Retinal pigment epithelial cell (primary cell): ENCODE results near the gene ZDHHC1.

Experiments
- DNase-seq: peaks from one replicate; pipeline ENCODE4 v3.0.0-alpha.2; 2010; ENCODE audit warnings: low read depth
- H3K4me3 ChIP-seq: 2 replicates; pipeline ENCODE4 v1.5.1; 2011; ENCODE audit warnings: mild to moderate bottlenecking, low read length, control low read depth, moderate library complexity
- TF ChIP-seq, protein P1 (sequence below): conservative IDR thresholded peaks from 2 replicates; pipeline ENCODE4 v1.5.1; 2011; ENCODE audit warnings: low read depth, low read length, control low read depth, inconsistent platforms

Gene ZDHHC1

DNA sequence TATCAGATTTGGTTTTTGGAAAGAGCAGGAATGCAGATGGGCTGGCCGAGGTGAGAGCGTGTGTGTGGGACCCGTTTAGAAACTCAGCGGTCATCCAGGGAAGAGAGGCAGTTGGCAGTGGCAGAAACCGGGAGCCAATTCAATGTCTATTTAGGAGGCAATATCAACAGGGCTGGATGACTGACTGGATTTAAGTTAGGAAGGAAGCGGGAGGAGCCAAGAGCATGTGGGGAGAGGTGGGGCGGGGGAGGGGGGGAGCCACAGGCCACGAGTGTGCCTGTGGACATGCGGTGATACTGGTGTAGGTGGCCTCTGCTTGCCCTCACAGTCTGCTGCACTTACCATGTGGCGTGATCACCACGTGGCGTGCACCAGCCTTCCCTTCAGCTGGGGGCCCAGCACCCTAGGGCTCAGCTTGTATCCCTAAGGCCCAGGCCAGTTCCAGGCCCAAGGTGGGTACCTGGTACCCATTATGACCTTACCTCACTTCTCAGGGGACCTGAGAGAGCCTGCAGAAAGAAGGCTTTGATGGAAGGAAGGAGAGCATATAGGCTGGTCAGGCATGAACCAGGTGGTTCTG, 12.2 kb downstream of the ZDHHC1 start:
- TF ChIP-seq, protein P1, sequence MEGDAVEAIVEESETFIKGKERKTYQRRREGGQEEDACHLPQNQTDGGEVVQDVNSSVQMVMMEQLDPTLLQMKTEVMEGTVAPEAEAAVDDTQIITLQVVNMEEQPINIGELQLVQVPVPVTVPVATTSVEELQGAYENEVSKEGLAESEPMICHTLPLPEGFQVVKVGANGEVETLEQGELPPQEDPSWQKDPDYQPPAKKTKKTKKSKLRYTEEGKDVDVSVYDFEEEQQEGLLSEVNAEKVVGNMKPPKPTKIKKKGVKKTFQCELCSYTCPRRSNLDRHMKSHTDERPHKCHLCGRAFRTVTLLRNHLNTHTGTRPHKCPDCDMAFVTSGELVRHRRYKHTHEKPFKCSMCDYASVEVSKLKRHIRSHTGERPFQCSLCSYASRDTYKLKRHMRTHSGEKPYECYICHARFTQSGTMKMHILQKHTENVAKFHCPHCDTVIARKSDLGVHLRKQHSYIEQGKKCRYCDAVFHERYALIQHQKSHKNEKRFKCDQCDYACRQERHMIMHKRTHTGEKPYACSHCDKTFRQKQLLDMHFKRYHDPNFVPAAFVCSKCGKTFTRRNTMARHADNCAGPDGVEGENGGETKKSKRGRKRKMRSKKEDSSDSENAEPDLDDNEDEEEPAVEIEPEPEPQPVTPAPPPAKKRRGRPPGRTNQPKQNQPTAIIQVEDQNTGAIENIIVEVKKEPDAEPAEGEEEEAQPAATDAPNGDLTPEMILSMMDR, result no peak
- no peak overlapping the region for H3K4me3 ChIP-seq
- DNase-seq, result no peak

DNA sequence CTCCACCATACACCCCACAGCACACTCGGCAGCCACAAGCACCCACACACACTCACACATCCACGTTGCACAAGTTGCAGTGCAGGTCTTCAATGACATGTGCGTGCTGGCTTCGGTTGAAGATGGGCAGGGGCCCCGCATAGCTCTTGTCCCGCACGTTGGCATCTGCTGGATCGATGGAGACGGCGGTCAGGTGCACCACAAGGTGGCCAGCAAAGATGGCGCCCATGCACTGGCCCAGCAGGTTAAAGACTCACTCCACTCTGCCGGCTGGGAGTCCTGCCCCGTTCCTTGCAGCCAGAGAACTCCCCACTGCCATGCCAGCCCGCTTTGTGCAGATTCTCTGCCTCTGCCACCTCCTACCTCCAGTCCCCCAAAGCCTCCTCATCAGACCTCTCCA, 15.4 kb downstream of the ZDHHC1 start:
- TF ChIP-seq, protein P1, result no peak
- H3K4me3 ChIP-seq, result no peak overlapping the region
- no peak for DNase-seq

DNA sequence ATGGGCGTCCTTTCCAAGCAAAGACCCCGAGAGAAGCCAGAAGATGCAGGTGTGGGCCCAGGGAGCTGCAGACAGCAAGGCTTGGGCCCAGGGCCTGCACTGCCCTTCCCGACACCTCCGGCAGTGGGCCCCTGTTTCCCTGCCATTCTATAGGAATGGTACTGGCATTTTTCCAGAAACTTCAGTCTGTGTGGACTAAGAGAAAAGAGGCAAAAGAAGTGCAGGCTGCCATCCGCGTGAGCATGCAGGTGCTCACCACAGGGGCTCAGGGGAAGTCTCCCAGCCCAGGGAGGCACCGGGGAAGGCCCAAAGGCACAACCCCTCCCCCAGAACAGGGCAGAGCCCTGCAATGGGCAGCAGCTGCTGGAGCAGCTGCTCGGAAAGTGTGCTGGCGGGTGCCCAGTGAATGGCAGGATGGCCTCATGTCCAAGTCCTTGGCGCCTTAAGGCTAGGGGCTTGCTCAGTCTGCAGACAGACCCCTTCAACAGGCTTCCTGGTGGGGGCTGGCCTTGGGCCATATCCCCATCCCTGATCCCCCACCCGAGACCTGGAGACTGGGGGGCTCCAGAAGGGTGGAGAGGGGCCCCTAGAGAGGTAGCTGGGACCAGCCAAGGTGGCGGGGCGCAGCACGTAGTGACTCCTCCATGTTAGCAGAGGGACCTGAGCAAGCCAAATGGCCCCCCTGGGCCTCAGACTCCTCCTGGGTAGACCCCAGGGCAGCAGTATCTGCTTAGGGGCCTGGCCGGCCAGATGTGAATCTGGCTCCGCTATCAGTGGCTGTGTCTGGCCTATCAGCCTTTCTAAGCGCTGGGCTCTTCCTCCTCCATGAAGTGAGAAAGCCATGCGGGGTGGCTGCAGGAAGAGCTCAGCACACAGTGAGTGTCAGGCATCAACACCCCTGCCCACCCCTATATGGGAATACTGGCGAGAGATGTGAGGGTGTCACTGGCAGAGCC, 16.2 kb downstream of the ZDHHC1 start:
- no peak for DNase-seq
- TF ChIP-seq, protein P1, result no peak
- no peak overlapping the region for H3K4me3 ChIP-seq

DNA sequence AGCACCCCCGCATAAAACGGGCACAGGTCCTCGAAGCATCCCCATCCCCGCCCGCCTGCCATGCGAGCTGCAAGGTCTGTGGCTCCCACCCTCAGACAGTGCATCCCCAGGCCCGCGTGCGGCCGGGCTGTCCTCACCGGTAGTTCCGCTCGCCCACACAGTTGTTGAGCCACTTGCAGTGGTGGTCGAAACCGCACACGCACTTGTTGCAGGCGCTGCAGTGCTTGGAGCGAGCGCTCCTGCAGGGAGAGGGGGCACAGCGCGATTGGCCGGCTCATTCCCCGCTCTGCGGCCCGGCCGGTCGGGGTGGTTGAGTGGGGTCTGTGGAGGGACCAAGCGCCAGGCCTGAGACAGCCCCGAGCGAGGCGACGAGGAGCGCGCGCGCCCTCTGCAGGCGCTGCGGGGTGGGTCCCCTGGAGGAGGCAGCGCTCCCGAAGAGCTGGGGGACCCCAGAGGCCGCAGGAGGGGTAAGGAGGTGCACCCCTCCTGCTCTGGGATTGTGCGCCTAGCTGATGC, 17.0 kb downstream of the ZDHHC1 start:
- DNase-seq, result no peak
- H3K4me3 ChIP-seq, result no peak overlapping the region
- TF ChIP-seq, protein P1, result peak; percentile 79

DNA sequence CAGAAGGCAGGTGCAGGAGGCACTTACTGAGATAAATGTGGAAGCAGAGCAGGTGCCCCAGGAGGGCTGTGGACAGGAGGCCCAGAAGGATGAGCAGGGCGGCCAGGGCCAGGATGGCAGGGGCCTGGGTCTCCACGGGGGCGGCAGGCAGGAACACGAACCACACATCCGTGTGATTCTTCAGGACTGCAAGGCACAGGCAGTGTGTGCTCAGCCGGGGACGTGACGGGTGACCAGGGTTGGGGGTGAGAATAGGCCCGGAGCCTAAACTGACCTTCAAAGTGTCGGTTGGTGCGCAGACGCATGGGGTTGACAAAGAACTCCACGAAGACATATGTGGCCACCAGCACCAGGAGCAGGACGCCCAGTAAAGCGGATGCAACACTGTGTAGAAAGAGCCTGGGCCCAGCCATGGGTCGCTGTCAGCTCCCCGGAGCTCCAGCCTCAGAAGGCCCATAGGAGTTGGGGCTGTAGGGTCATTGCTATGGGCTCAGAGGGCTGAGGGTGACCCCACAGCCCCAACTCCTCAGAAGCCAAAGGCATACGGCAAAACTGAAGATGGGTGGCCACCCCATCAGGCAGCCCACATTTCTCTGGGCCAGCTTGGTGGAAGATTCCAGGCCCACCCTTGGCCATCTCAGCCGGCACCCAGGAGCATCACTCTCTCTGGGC, 17.6 kb downstream of the ZDHHC1 start:
- H3K4me3 ChIP-seq, result no peak overlapping the region
- TF ChIP-seq, protein P1, result no peak
- DNase-seq, result no peak

DNA sequence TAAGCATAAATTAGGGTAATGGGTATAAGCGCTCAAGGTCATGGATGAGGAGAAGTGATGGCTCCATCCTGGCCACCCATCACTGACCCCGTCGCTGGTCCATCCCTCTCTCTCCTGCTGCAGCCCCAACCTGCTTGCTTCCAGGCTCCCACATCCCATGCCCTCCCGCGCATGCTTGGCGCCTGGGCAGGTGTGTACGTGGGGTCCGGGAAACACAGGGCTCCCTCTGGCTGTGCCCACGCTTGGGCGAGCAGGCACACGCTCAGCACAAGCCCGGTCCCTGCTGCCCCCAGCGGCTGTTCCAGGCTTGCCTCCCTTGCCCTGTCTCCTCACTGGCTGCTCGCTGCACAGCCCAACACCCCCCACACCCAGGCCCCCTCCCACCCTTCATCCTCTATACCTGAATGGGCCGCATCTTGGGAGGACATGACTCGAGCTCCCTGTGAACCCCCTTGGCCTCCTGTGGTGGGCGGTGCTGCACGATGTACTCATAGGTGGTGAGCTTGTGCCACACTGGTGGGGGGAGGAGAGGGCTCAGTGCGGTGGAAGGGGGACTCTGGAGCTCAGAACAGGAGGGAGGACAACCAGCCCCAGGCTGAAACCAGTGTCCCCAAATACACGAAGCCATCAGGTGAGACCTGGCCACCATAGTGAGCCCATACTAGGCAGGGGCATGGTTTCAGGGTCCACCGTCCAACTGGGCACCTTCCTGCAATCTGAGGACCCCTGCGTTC, 18.3 kb downstream of the ZDHHC1 start:
- no peak overlapping the region for H3K4me3 ChIP-seq
- DNase-seq, result no peak
- TF ChIP-seq, protein P1, result peak; percentile 16
